Kidney epithelial cell (primary cell): Measurements from ENCODE around the gene SPNS3. TPM values are rescaled to one million over a fixed set of nuclear protein-coding genes. Genes with fewer than 3 reads are reported as not detected.
A peak's percentile ranks its signal among the peaks of the same experiment; 100 is the strongest.

Experiments
- DNase-seq: peaks from one replicate; pipeline ENCODE4 v3.0.0-alpha.2; 2010; ENCODE audit warnings: low read depth
- H3K27me3 ChIP-seq: 2 replicates; pipeline ENCODE4 v1.6.0; 2011; ENCODE audit warnings: low read length; ENCODE audit not compliant: control insufficient read depth, insufficient read depth
- H3K36me3 ChIP-seq: 2 replicates; pipeline ENCODE4 v1.5.1; 2011; ENCODE audit warnings: low read length; ENCODE audit not compliant: control insufficient read depth, insufficient read depth
- H3K4me3 ChIP-seq: 2 replicates; pipeline ENCODE4 v1.5.1; 2011; ENCODE audit warnings: low read depth, mild to moderate bottlenecking, control low read depth, low read length
- CTCF ChIP-seq: IDR thresholded peaks from 2 replicates; pipeline ENCODE4 v1.5.1; 2011; ENCODE audit warnings: mild to moderate bottlenecking, moderate library complexity, low read length, control low read depth, inconsistent platforms; ENCODE audit not compliant: insufficient read depth, poor library complexity, severe bottlenecking
- total RNA-seq: library from RNA; depleted of rRNA; stranded (reverse); fragments of >200 nt; gene quantifications from 2 replicates; pipeline ENCODE4 v1.2.3, GENCODE V29; 2015

The SPNS3 gene
- total RNA-seq, 1 donor from 2014 or later: 0.58 TPM

GRCh38 chr17:4490637-4491061 lies 56.9 kb downstream of the SPNS3 start:
- Histone ChIP-seq H3K27me3 (no peaks in the 10 kb centered on the region), H3K36me3 (no peaks in the 10 kb centered on the region), H3K4me3 (no peak overlapping the region)
- DNase-seq: no peak
- no peak for TF ChIP-seq CTCF

- H3K36me3 ChIP-seq: no peaks in the 10 kb centered on the region
- no peak for TF ChIP-seq CTCF
- H3K4me3 ChIP-seq: no peak overlapping the region
- DNase-seq: peak; percentile 88
- no peaks in the 10 kb centered on the region for H3K27me3 ChIP-seq
Observed at GRCh38 chr17:4492721-4493561, 59.2 kb downstream of the SPNS3 start.

GRCh38 chr17:4497101-4497824 lies 63.5 kb downstream of the SPNS3 start:
- TF ChIP-seq CTCF: no peak
- DNase-seq: peak; percentile 90

GRCh38 chr17:4498461-4499397 lies 65.0 kb downstream of the SPNS3 start, which contains the start of gene SPNS2:
Gene SPNS2 (plus strand): TSS chr17:4498881. CDS start chr17:4499048, 167 bp downstream.
- Histone ChIP-seq H3K27me3 (no peaks in the 10 kb centered on the region), H3K4me3 (peak within 1 kb of the TSS; percentile 96), H3K36me3 (no peaks in the 10 kb centered on the region)
- DNase-seq: no peak
- no peak for TF ChIP-seq CTCF

More at GRCh38 chr17:4497101-4497824, 63.5 kb downstream of the SPNS3 start:
- Histone ChIP-seq H3K36me3 (no peaks in the 10 kb centered on the region), H3K4me3 (peak overlapping the region; percentile 96), H3K27me3 (no peaks in the 10 kb centered on the region)

GRCh38 chr17:4499431-4500190 lies 65.9 kb downstream of the SPNS3 start:
- TF ChIP-seq CTCF: no peak
- DNase-seq: no peak
- no peaks in the 10 kb centered on the region for H3K27me3 ChIP-seq
- peak overlapping the region; percentile 96 for H3K4me3 ChIP-seq
- H3K36me3 ChIP-seq: no peaks in the 10 kb centered on the region
